CD4-positive, alpha-beta memory T cell (primary cell): ENCODE results near the gene CLCF1. TPM values are rescaled to one million over a fixed set of nuclear protein-coding genes. Genes with fewer than 3 reads are reported as not detected.
A peak's percentile ranks its signal among the peaks of the same experiment; 100 is the strongest.

Experiments used
- CTCF ChIA-PET: fragments of 350-600 bp; sonication (Branson Sonifier 250); formaldehyde crosslinking; loops from one replicate; lab custom pipeline; 2021; ENCODE audit warnings: inconsistent platforms; ENCODE audit not compliant: partially characterized antibody; lab: Charles Lee
- POLR2A ChIA-PET: fragments of 350-600 bp; sonication (Branson Sonifier 250); formaldehyde crosslinking; loops from one replicate; lab custom pipeline; 2021; ENCODE audit not compliant: partially characterized antibody; lab: Charles Lee
- DNase-seq, 5 donors: peaks; one replicate each; pipeline versions ENCODE4 v3.0.0 to v3.0.0-alpha.2; 2020 to 2022; ENCODE audit warnings: mixed read lengths in 1 of 5
- H3K27ac ChIP-seq: one replicate; pipeline ENCODE4 v1.7.0; 2013; ENCODE audit warnings: low read depth, low read length
- H3K27me3 ChIP-seq: 2 replicates; pipeline ENCODE4 v1.7.0; 2013; ENCODE audit warnings: mild to moderate bottlenecking, low read length, moderate library complexity; ENCODE audit not compliant: insufficient read depth
- H3K36me3 ChIP-seq: 2 replicates; pipeline ENCODE4 v1.7.0; 2013; ENCODE audit warnings: mild to moderate bottlenecking, low read length, moderate library complexity; ENCODE audit not compliant: insufficient read depth
- H3K4me1 ChIP-seq: 2 replicates; pipeline ENCODE4 v1.7.0; 2013; ENCODE audit warnings: mild to moderate bottlenecking, low read length, moderate library complexity; ENCODE audit not compliant: insufficient read depth
- H3K4me3 ChIP-seq, 2 donors: one replicate each; pipeline ENCODE4 v1.7.0; 2013; ENCODE audit warnings: low read length in 2 of 2, mild to moderate bottlenecking in 1 of 2
- H3K9me3 ChIP-seq, 2 donors: one replicate each; pipeline ENCODE4 v1.7.0; 2013; ENCODE audit warnings: low read length in 2 of 2, control low read depth in 1 of 2; ENCODE audit not compliant: control insufficient read depth in 1 of 2
- H3K27ac Mint-ChIP-seq, 7 donors: one replicate each; pipeline ENCODE4 v1.8.0; 2020 to 2021; ENCODE audit warnings: mixed read lengths in 7 of 7, mild to moderate bottlenecking in 6 of 7, inconsistent platforms in 3 of 7, moderate library complexity in 3 of 7
- H3K27me3 Mint-ChIP-seq, 2 donors: one replicate each; pipeline ENCODE4 v1.8.0; 2020 to 2021; ENCODE audit warnings: mixed read lengths in 2 of 2
- H3K36me3 Mint-ChIP-seq, 2 donors: one replicate each; pipeline ENCODE4 v1.8.0; 2020 to 2021; ENCODE audit warnings: mixed read lengths in 2 of 2, inconsistent platforms in 1 of 2, mild to moderate bottlenecking in 1 of 2
- H3K4me1 Mint-ChIP-seq, 4 donors: one replicate each; pipeline ENCODE4 v1.8.0; 2020 to 2021; ENCODE audit warnings: mixed read lengths in 4 of 4, mild to moderate bottlenecking in 1 of 4
- H3K4me3 Mint-ChIP-seq, 8 donors: one replicate each; pipeline ENCODE4 v1.8.0; 2020 to 2021; ENCODE audit warnings: mixed read lengths in 8 of 8, mild to moderate bottlenecking in 7 of 8, moderate library complexity in 6 of 8, inconsistent platforms in 3 of 8
- H3K9me3 Mint-ChIP-seq, 8 donors: one replicate each; pipeline ENCODE4 v1.8.0; 2020 to 2021; ENCODE audit warnings: mixed read lengths in 8 of 8, mild to moderate bottlenecking in 5 of 8, inconsistent platforms in 3 of 8, moderate library complexity in 1 of 8
- intact Hi-C: fragments of 100-400 bp; cut with micrococcal nuclease; formaldehyde crosslinking; loops from one replicate; pipeline ENCODE4 v1.15.1; 2023
- polyA plus RNA-seq, 2 donors: library from polyadenylated mRNA; unstranded; fragments of 300-500 nt; fragmentation: Illumina TruSeq; gene quantifications; one replicate each; pipeline ENCODE4 v1.2.3, GENCODE V29; 2021
- total RNA-seq, 2 experiments: library from RNA; stranded (reverse); gene quantifications; one replicate each; pipeline ENCODE4 v1.2.3, GENCODE V29; 2021

The CLCF1 gene
- total and polyA plus RNA-seq, 4 experiments from 2014 or later = 0.45 to 6.4 (median 4.9) TPM

DNA sequence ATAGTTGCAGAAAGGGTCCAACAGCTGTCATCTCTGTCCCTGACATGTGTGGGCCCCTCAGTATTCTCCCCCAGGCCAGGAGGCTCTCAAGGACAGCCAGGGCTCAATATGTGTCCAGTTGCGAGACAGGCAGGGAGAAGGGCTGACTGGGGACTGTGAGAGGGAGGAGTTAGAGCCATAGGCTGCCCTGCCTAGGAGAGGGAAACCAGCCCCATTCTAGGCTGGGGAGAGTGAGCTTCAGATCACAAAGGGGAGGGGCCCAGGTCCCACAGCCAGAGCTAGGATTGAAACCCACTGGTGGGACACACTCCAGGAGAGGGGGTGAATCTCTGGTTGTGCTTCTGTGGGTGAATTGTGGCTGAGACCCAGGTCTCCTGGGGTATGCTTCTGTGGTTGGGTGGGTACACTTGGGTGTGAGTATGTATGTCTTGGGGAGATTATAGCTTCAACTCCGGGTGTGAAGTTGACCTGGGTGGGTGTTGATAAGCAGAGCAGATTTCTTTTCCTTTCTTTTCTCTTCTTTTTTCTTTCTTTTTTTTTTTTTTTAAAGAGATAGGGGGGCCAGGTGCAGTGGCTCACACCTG is 40.0 kb upstream of the CLCF1 start:
- intact Hi-C loops = no loop called here
- Mint-ChIP-seq H3K27ac (peak overlapping the region in 6 of 7 donors; percentile 19 to 77 (median 43)), H3K36me3 (peaks cover 3% of the 10 kb centered on the region in 2 donors), H3K4me3 (peak overlapping the region in 4 of 8 donors; percentile 2 to 62 (median 52)), H3K9me3 (peaks cover 0 to 2% (median 0%) of the 10 kb centered on the region in 8 donors), H3K27me3 (no peaks in the 10 kb centered on the region), H3K4me1 (peaks cover 48 to 86% (median 71%) of the 10 kb centered on the region in 4 donors)
- H3K36me3 ChIP-seq = peaks cover 5% of the 10 kb centered on the region
- no peaks in the 10 kb centered on the region for H3K9me3 ChIP-seq
- no peaks in the 10 kb centered on the region for H3K27me3 ChIP-seq
- POLR2A ChIA-PET = interaction anchor here (0.6 to 31.8 kb wide), 11 partner anchors 7 to 471 kb away, joined by 3 to 2262 read pairs (median 6); partner anchors contain the start of genes AIP, CORO1B, PPP1CA and PTPRCAP
- H3K27ac ChIP-seq = no peak overlapping the region
- no peak for DNase-seq
- peaks cover 93% of the 10 kb centered on the region for H3K4me1 ChIP-seq
- H3K4me3 ChIP-seq = no peak overlapping the region
- CTCF ChIA-PET = interaction anchor here (0.8 to 4.4 kb wide), 5 partner anchors 11 to 55 kb away, joined by 3 to 34 read pairs (median 5); partner anchors contain the start of genes PPP1CA, PTPRCAP and TBC1D10C

DNA sequence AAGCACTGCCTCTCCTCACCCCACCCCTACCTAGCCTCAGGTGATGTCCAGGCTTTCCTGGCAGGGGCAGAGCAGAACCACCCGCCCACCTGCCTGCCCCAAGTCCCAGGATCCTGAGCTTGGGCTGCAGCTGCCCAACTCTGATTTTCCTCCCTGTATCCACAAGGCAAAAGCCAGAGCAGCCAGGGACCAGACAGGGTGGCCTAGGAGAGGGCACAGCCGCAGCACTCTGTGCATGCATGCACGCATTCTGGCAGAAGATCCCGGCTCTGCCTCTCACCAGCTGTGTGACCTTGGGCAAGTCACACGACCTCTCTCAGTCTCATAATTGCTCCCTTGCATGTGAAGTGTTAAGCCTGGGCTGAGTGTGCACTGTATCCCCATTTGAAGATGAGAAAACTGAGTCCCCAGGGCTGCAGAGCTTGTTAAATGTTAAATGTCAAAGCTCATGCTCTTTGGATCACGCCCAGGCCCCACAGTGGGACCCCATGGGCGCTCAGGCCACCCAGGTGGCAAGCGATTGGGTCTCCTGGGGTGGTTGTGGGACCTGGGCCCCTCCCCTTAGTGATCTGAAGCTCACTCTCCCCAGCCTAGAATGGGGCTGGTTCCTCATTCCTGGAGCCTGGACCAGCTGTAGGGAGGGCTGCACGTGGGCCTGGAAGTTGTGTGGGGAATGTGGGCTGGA is 39.2 kb upstream of the CLCF1 start:
- peaks cover 5% of the 10 kb centered on the region for H3K36me3 ChIP-seq
- CTCF ChIA-PET = interaction anchor here (0.8 to 4.4 kb wide), 5 partner anchors 10 to 61 kb away, joined by 3 to 34 read pairs (median 5); partner anchors contain the start of genes PPP1CA, PTPRCAP and TBC1D10C
- Mint-ChIP-seq H3K36me3 (peaks cover 3 to 4% of the 10 kb centered on the region in 2 donors), H3K4me3 (peak overlapping the region in 3 of 8 donors; percentile 20 to 61 (median 35)), H3K9me3 (peaks cover 0 to 2% (median 0%) of the 10 kb centered on the region in 8 donors), H3K27me3 (no peaks in the 10 kb centered on the region), H3K4me1 (peaks cover 49 to 86% (median 72%) of the 10 kb centered on the region in 4 donors), H3K27ac (peak overlapping the region in 4 of 7 donors; percentile 8 to 82 (median 52))
- intact Hi-C loops = no loop called here
- H3K4me1 ChIP-seq = peaks cover 93% of the 10 kb centered on the region
- no peak overlapping the region for H3K4me3 ChIP-seq
- H3K27me3 ChIP-seq = no peaks in the 10 kb centered on the region
- no peak overlapping the region for H3K27ac ChIP-seq
- DNase-seq = no peak
- POLR2A ChIA-PET = interaction anchor here (0.9 to 31.8 kb wide), 11 partner anchors 8 to 472 kb away, joined by 3 to 2262 read pairs (median 6); partner anchors contain the start of genes AIP, CORO1B, POLD4 and PPP1CA
- no peaks in the 10 kb centered on the region for H3K9me3 ChIP-seq

DNA sequence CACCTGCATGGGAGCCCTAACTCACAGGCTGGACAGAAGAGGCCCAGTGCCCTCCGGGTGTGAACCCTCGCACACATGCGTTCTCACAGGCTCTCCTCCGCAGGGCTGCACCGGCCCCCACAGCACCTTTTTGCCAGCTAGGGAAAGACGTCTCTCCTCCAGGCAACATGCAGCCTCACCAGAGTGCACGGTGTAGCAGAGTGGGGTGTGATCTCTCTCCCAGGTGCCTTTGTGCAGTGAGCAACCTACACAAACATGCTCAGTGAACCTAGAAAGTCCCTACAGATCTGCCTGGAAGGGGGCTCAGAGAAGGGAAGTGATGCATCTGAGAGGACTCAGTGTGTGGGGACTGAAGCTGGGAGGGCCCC is 38.4 kb upstream of the CLCF1 start:
- Histone ChIP-seq H3K36me3 (peaks cover 8% of the 10 kb centered on the region), H3K4me3 (no peak overlapping the region), H3K27me3 (no peaks in the 10 kb centered on the region), H3K4me1 (peaks cover 93% of the 10 kb centered on the region), H3K27ac (no peak overlapping the region), H3K9me3 (no peaks in the 10 kb centered on the region)
- Mint-ChIP-seq H3K9me3 (peaks cover 0 to 2% (median 0%) of the 10 kb centered on the region in 8 donors), H3K4me1 (peaks cover 50 to 88% (median 73%) of the 10 kb centered on the region in 4 donors), H3K27ac (peak overlapping the region in 4 of 7 donors; percentile 17 to 98 (median 66)), H3K4me3 (peak overlapping the region in 5 of 8 donors; percentile 17 to 54 (median 43)), H3K36me3 (peaks cover 8 to 10% of the 10 kb centered on the region in 2 donors), H3K27me3 (no peaks in the 10 kb centered on the region)
- DNase-seq = no peak
- ChIA-PET CTCF (interaction anchor here (1.2 to 4.4 kb wide), 2 partner anchors 9 to 60 kb away, joined by 3 to 34 read pairs; partner anchors contain the start of genes PPP1CA and TBC1D10C), POLR2A (interaction anchor here (0.8 to 31.8 kb wide), 12 partner anchors 9 to 123 kb away, joined by 3 to 2262 read pairs (median 5); partner anchors contain the start of genes AIP, ANKRD13D, CORO1B and POLD4)
- intact Hi-C loops = no loop called here

DNA sequence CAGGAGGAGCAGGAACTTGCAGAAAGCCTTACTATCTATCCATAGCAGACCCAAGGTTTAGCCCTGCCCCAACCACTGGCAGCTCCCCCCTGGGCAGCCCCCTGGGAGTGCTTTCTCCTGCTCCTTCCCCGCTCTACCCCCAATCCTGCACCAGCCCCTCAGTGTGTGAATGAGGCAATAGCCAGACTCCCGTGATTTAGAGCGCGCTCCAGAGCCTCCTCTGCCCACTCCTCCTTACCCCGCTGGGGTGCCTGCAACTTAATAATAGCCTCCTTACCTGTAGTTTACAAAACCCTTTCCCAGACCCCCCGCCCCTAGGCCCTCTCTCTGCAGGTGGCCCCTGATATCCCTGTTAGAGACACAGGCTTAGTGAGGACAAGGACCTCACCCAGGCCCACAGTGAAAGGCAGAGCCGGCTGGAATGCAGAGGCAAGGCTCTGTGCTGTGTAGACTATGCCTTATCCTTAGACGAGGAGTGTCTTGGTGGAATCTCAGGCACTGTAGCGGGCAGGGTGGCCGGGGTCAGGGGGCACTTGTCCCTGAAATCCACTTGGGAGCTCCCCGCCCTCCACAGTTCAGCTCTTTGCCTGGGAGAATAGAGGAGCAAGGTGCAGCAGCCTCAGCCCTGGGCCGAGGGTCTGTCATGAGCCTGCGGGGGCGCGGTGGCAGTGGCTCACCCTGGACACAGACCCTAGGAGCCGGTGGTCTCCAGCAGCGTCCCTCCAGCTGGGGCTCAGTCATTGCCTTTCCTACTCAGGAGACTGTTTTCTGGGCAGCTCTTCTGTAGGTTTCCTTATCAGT is 37.8 kb upstream of the CLCF1 start:
- Mint-ChIP-seq H3K27ac (peak overlapping the region in 6 of 7 donors; percentile 17 to 98 (median 62)), H3K4me1 (peaks cover 49 to 88% (median 73%) of the 10 kb centered on the region in 4 donors), H3K9me3 (peaks cover 0 to 2% (median 0%) of the 10 kb centered on the region in 8 donors), H3K36me3 (peaks cover 13% of the 10 kb centered on the region in 2 donors), H3K27me3 (no peaks in the 10 kb centered on the region), H3K4me3 (peak overlapping the region in 7 of 8 donors; percentile 22 to 97 (median 87))
- Histone ChIP-seq H3K4me1 (peaks cover 93% of the 10 kb centered on the region), H3K4me3 (no peak overlapping the region), H3K27ac (peak overlapping the region; percentile 17), H3K36me3 (peaks cover 13% of the 10 kb centered on the region), H3K9me3 (no peaks in the 10 kb centered on the region), H3K27me3 (no peaks in the 10 kb centered on the region)
- POLR2A ChIA-PET = interaction anchor here (0.8 to 31.8 kb wide), 12 partner anchors 9 to 122 kb away, joined by 3 to 2262 read pairs (median 5); partner anchors contain the start of genes AIP, ANKRD13D, CORO1B and POLD4
- no peak for DNase-seq
- intact Hi-C loops = no loop called here
- CTCF ChIA-PET = interaction anchor here (1.2 to 4.4 kb wide), 2 partner anchors 8 to 59 kb away, joined by 3 to 34 read pairs; partner anchors contain the start of genes PPP1CA and TBC1D10C

DNA sequence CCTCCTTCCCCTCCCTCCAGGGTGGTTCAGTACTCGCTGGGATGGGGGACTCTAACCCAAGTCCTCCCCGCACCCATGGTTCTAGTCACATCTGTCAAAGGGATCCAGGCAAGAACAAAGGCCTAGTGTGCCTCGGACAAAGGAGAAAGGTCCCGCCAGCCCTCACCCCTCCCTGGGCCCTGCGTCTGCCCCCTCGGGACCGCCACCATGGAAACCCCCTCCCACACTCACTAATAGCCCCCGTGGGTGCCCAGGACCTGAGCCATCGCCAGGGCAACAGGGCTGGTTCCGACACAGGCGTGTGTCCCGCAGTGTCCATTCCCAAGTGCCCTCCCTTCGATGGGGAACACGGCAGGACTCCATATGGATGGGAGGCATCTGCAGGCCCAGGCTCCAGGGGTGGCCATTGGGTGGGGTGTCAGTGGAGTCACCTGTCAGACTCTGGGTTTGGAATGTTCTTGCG is 37.0 kb upstream of the CLCF1 start:
- POLR2A ChIA-PET = interaction anchor here (1.4 to 31.8 kb wide), 5 partner anchors 10 to 56 kb away, joined by 5 to 2262 read pairs (median 55); partner anchors contain the start of genes CORO1B, PPP1CA, PTPRCAP and RAD9A
- peak overlapping the region; percentile 81 for H3K27ac ChIP-seq
- H3K27me3 ChIP-seq = no peaks in the 10 kb centered on the region
- H3K4me1 ChIP-seq = peaks cover 95% of the 10 kb centered on the region
- Mint-ChIP-seq H3K4me3 (peak overlapping the region; percentile 12 to 97 (median 88)), H3K27ac (peak overlapping the region; percentile 78 to 98 (median 94)), H3K36me3 (peaks cover 15 to 19% of the 10 kb centered on the region in 2 donors), H3K4me1 (peaks cover 47 to 92% (median 73%) of the 10 kb centered on the region in 4 donors), H3K9me3 (peaks cover 0 to 2% (median 0%) of the 10 kb centered on the region in 8 donors), H3K27me3 (no peaks in the 10 kb centered on the region)
- intact Hi-C loops = no loop called here
- peaks cover 21% of the 10 kb centered on the region for H3K36me3 ChIP-seq
- CTCF ChIA-PET = no interaction called here
- DNase-seq = no peak
- H3K9me3 ChIP-seq = no peaks in the 10 kb centered on the region
- peak overlapping the region in 1 of 2 donors; percentile 77 for H3K4me3 ChIP-seq

DNA sequence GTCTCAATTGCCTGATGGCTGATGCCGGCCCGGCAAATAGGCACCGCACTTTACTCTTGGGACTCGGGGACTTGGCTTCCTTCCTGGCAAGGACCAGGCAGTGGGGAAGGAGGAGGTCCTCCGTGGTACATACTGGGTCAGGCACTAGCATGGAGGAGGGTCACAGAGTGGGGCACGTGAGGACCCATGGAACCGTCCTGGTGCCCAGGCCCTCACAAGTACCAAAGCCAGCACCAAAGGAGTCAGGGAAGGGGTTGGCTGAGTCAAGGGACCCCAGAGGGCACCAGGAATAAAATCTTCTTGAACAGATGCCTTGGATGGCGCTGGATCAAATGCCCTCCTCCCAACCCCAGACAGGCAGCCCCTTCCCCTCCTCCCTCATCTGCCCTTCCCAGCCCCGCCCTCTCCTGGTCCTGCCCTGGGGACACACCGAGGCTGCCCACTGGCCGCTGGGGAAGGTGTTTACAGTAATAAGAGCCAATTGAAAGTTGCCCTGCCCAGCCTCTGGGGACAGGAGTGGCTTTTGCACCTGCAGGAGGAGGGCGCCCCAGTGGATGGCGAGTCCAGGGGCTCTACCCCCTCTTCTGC is 36.5 kb upstream of the CLCF1 start:
- peaks cover 22% of the 10 kb centered on the region for H3K36me3 ChIP-seq
- no peak for DNase-seq
- ChIA-PET CTCF (interaction anchor here (1.0 to 3.4 kb wide), 2 partner anchors 28 to 73 kb away, joined by 4 to 21 read pairs; partner anchors contain the start of genes AIP and PTPRCAP), POLR2A (interaction anchor here (1.2 to 21.5 kb wide), 13 partner anchors 9 to 170 kb away, joined by 3 to 2262 read pairs (median 7); partner anchors contain the start of genes AIP, CARNS1, CORO1B and PPP1CA)
- Mint-ChIP-seq H3K27me3 (no peaks in the 10 kb centered on the region), H3K27ac (peak overlapping the region; percentile 85 to 98 (median 94)), H3K36me3 (peaks cover 15 to 24% of the 10 kb centered on the region in 2 donors), H3K4me3 (peak overlapping the region; percentile 72 to 97 (median 88)), H3K4me1 (peaks cover 47 to 92% (median 70%) of the 10 kb centered on the region in 4 donors), H3K9me3 (peaks cover 0 to 2% (median 0%) of the 10 kb centered on the region in 8 donors)
- no peaks in the 10 kb centered on the region for H3K27me3 ChIP-seq
- peaks cover 96% of the 10 kb centered on the region for H3K4me1 ChIP-seq
- peak overlapping the region; percentile 48 to 77 for H3K4me3 ChIP-seq
- H3K9me3 ChIP-seq = no peaks in the 10 kb centered on the region
- intact Hi-C loops = loop anchor here (1.0 kb wide), 2 partner anchors 7 to 59 kb away; partner anchors contain the start of gene TMEM134
- peak overlapping the region; percentile 81 for H3K27ac ChIP-seq
